HK-2 (cell line): ENCODE measurements around the gene PDK4.
"Not testable (repeated sequence)": the region's sequence is repeated elsewhere in the genome, so short reads cannot be mapped to it uniquely, and the experiment has no call there.

Experiments used
- DNase-seq: peaks from one replicate; pipeline ENCODE4 v3.0.0-alpha.2; 2018; ENCODE audit not compliant: unreplicated experiment

Gene PDK4

GRCh38 chr7:95569720-95570119 is 26.6 kb downstream of the PDK4 start:
- DNase-seq = no peak

GRCh38 chr7:95560674-95561073 is 35.6 kb downstream of the PDK4 start:
- no peak for DNase-seq

GRCh38 chr7:95558864-95559263 is 37.5 kb downstream of the PDK4 start:
- no peak for DNase-seq

- DNase-seq = no peak
These were observed 39.5 kb downstream of the PDK4 start for GRCh38 chr7:95556777-95557176.

- DNase-seq = no peak
These were observed 42.4 kb downstream of the PDK4 start for GRCh38 chr7:95553939-95554338.

- not testable (repeated sequence) for DNase-seq
These were observed 44.0 kb downstream of the PDK4 start for GRCh38 chr7:95552010-95552926.

- DNase-seq = no peak
These were observed 45.8 kb downstream of the PDK4 start for GRCh38 chr7:95550546-95550945.

GRCh38 chr7:95549818-95550529 is 46.3 kb downstream of the PDK4 start:
- DNase-seq = peak; percentile 53

GRCh38 chr7:95547361-95548348 is 48.7 kb downstream of the PDK4 start:
- no peak for DNase-seq

GRCh38 chr7:95546647-95547046 is 49.7 kb downstream of the PDK4 start:
- no peak for DNase-seq

GRCh38 chr7:95545673-95546072 is 50.6 kb downstream of the PDK4 start:
- no peak for DNase-seq

GRCh38 chr7:95545007-95545615 is 51.2 kb downstream of the PDK4 start:
- peak; percentile 27 for DNase-seq

- no peak for DNase-seq
These were observed 52.1 kb downstream of the PDK4 start for GRCh38 chr7:95544171-95544570.

GRCh38 chr7:95543312-95543711 is 53.0 kb downstream of the PDK4 start:
- DNase-seq = no peak

GRCh38 chr7:95540366-95540765 is 56.0 kb downstream of the PDK4 start:
- DNase-seq = no peak

- DNase-seq = no peak
These were observed 56.9 kb downstream of the PDK4 start for GRCh38 chr7:95539426-95539825.

GRCh38 chr7:95537468-95537867 is 58.8 kb downstream of the PDK4 start:
- no peak for DNase-seq

GRCh38 chr7:95536656-95537311 is 59.5 kb downstream of the PDK4 start:
- DNase-seq = no peak

- no peak for DNase-seq
These were observed 60.7 kb downstream of the PDK4 start for GRCh38 chr7:95535662-95536061.

GRCh38 chr7:95534796-95535195 is 61.5 kb downstream of the PDK4 start:
- no peak for DNase-seq
